HEK293 (cell line): ENCODE data around the gene ITPRID2.

ENCODE experiments used
- CTCF ChIA-PET: fragments of 350-600 bp; formaldehyde crosslinking; extraction: SDS; loops from one replicate; lab custom pipeline; 2021; ENCODE audit warnings: antibody characterized with exemption; lab: Yijun Ruan, JAX
- POLR2A ChIA-PET: fragments of 300-600 bp; formaldehyde crosslinking; extraction: SDS; loops from one replicate; lab custom pipeline; 2020; ENCODE audit warnings: antibody characterized with exemption, inconsistent platforms; lab: Yijun Ruan, JAX
- H3K27ac ChIP-seq: fragments of 200-500 bp; sonication (Bioruptor generic); 2 replicates; pipeline ENCODE4 v1.5.1; 2014; ENCODE audit warnings: low read depth, low read length, control low read depth, inconsistent platforms; ENCODE audit errors: extremely low read depth
- H3K36me3 ChIP-seq, 2 experiments: fragments of 200-500 bp in 1 of 2; sonication (Bioruptor generic) in 1 of 2; 1 replicate in 1 of 2; 2 replicates in 1 of 2; pipeline ENCODE4 v1.5.1; 2014 to 2017; ENCODE audit warnings: inconsistent platforms in 2 of 2, low read length in 2 of 2; ENCODE audit not compliant: control insufficient read depth in 2 of 2, insufficient read depth in 1 of 2
- H3K4me1 ChIP-seq: fragments of 200-500 bp; sonication (Bioruptor generic); 2 replicates; pipeline ENCODE4 v1.5.1; 2014; ENCODE audit warnings: mild to moderate bottlenecking, low read length, inconsistent platforms; ENCODE audit not compliant: control insufficient read depth, insufficient read depth
- H3K4me3 ChIP-seq: 2 replicates; pipeline ENCODE4 v1.5.1; 2011; ENCODE audit warnings: low read depth, mild to moderate bottlenecking, control low read depth, low read length, moderate library complexity
- H3K9me3 ChIP-seq: fragments of 200-500 bp; sonication (Bioruptor generic); 2 replicates; pipeline ENCODE4 v1.5.1; 2014; ENCODE audit warnings: low read depth, low read length, inconsistent platforms; ENCODE audit not compliant: control insufficient read depth, insufficient read depth
- KLF16 ChIP-seq: fragments of 450-650 bp; formaldehyde crosslinking; IDR thresholded peaks from 2 replicates; pipeline ENCODE4 v1.5.1; 2017; ENCODE audit warnings: missing biosample characterization, missing genetic modification characterization
- PRDM10 ChIP-seq: fragments of 450-650 bp; formaldehyde crosslinking; IDR thresholded peaks from 2 replicates; pipeline ENCODE4 v1.5.1; 2016; ENCODE audit warnings: missing biosample characterization, missing genetic modification characterization
- SP2 ChIP-seq: fragments of 450-650 bp; formaldehyde crosslinking; IDR thresholded peaks from 2 replicates; pipeline ENCODE4 v1.5.1; 2016; ENCODE audit warnings: missing biosample characterization, missing genetic modification characterization
- TSHZ1 ChIP-seq: fragments of 450-650 bp; formaldehyde crosslinking; IDR thresholded peaks from 2 replicates; pipeline ENCODE4 v1.5.1; 2016; ENCODE audit warnings: missing biosample characterization, missing genetic modification characterization, borderline replicate concordance
- ZNF112 ChIP-seq: fragments of 450-650 bp; formaldehyde crosslinking; IDR thresholded peaks from 2 replicates; pipeline ENCODE4 v1.5.0; 2017; ENCODE audit warnings: missing biosample characterization, missing genetic modification characterization
- ZNF221 ChIP-seq: fragments of 450-650 bp; formaldehyde crosslinking; IDR thresholded peaks from 2 replicates; pipeline ENCODE4 v1.5.1; 2017; ENCODE audit warnings: missing biosample characterization, missing genetic modification characterization, borderline replicate concordance
- ZNF280D ChIP-seq: fragments of 450-650 bp; formaldehyde crosslinking; IDR thresholded peaks from 2 replicates; pipeline ENCODE4 v1.5.1; 2016; ENCODE audit warnings: missing biosample characterization, missing genetic modification characterization
- ZNF302 ChIP-seq: fragments of 450-650 bp; formaldehyde crosslinking; IDR thresholded peaks from 2 replicates; pipeline ENCODE4 v1.5.1; 2016; ENCODE audit warnings: missing biosample characterization, missing genetic modification characterization, low read depth
- ZNF362 ChIP-seq: fragments of 450-650 bp; formaldehyde crosslinking; IDR thresholded peaks from 2 replicates; pipeline ENCODE4 v1.5.1; 2016; ENCODE audit warnings: missing biosample characterization, missing genetic modification characterization
- ZNF488 ChIP-seq: fragments of 450-650 bp; formaldehyde crosslinking; IDR thresholded peaks from 2 replicates; pipeline ENCODE4 v1.5.1; 2016; ENCODE audit warnings: missing biosample characterization, missing genetic modification characterization
- ZNF518A ChIP-seq: fragments of 450-650 bp; formaldehyde crosslinking; conservative IDR thresholded peaks from 2 replicates; pipeline ENCODE4 v1.5.1; 2016; ENCODE audit warnings: low read depth, missing biosample characterization, missing genetic modification characterization
- ZNF548 ChIP-seq: fragments of 450-650 bp; formaldehyde crosslinking; IDR thresholded peaks from 2 replicates; pipeline ENCODE4 v1.5.1; 2016; ENCODE audit warnings: missing biosample characterization, missing genetic modification characterization
- ZNF701 ChIP-seq: fragments of 450-650 bp; formaldehyde crosslinking; IDR thresholded peaks from 2 replicates; pipeline ENCODE4 v1.5.1; 2016; ENCODE audit warnings: missing biosample characterization, missing genetic modification characterization
- ZNF792 ChIP-seq: fragments of 450-650 bp; formaldehyde crosslinking; IDR thresholded peaks from 2 replicates; pipeline ENCODE4 v1.5.1; 2016; ENCODE audit warnings: missing biosample characterization, missing genetic modification characterization
- ZSCAN23 ChIP-seq: fragments of 450-650 bp; formaldehyde crosslinking; IDR thresholded peaks from 2 replicates; pipeline ENCODE4 v1.5.1; 2016; ENCODE audit warnings: missing biosample characterization, missing genetic modification characterization

Gene ITPRID2

GRCh38 chr2:181851726-181852125 lies 39.8 kb upstream of the ITPRID2 start:
- POLR2A ChIA-PET = no interaction called here
- no peaks in the 10 kb centered on the region for H3K36me3 ChIP-seq
- H3K27ac ChIP-seq = no peak overlapping the region
- CTCF ChIA-PET = no interaction called here
- no peak overlapping the region for H3K4me3 ChIP-seq
- TF ChIP-seq ZNF548 (no peak), ZNF518A (tag by site-specific recombination) (no peak), SP2 (tag by site-specific recombination) (no peak), ZNF280D (tag by site-specific recombination) (no peak), PRDM10 (no peak), ZNF302 (tag by site-specific recombination) (no peak), ZNF221 (tag by site-specific recombination) (no peak), ZNF362 (tag by site-specific recombination) (no peak), ZNF488 (tag by site-specific recombination) (no peak), TSHZ1 (tag by site-specific recombination) (no peak), ZNF701 (no peak), ZSCAN23 (tag by site-specific recombination) (no peak), KLF16 (tag by site-specific recombination) (no peak), ZNF112 (tag by site-specific recombination) (no peak), ZNF792 (tag by site-specific recombination) (no peak)
- H3K4me1 ChIP-seq = no peaks in the 10 kb centered on the region
- no peaks in the 10 kb centered on the region for H3K9me3 ChIP-seq
